Activated naive CD8-positive, alpha-beta T cell treated with anti-CD3 and anti-CD28 coated beads for 36 hours (primary cell): Measurements from ENCODE around the gene TMEM221. TPM values are rescaled to one million over a fixed set of nuclear protein-coding genes. Genes with fewer than 3 reads are reported as not detected.

Experiments
- DNase-seq: peaks from one replicate; pipeline ENCODE4 v3.0.0; 2021
- H3K27ac Mint-ChIP-seq: one replicate; pipeline ENCODE4 v1.8.0; 2022; ENCODE audit warnings: mild to moderate bottlenecking, moderate library complexity, mixed read lengths
- H3K27me3 Mint-ChIP-seq: one replicate; pipeline ENCODE4 v1.8.0; 2022; ENCODE audit warnings: mild to moderate bottlenecking, mixed read lengths
- H3K36me3 Mint-ChIP-seq: one replicate; pipeline ENCODE4 v1.8.0; 2021; ENCODE audit warnings: mild to moderate bottlenecking, mixed read lengths
- H3K4me1 Mint-ChIP-seq: one replicate; pipeline ENCODE4 v1.8.0; 2021; ENCODE audit warnings: mixed read lengths
- H3K4me3 Mint-ChIP-seq: one replicate; pipeline ENCODE4 v1.8.0; 2022; ENCODE audit warnings: mild to moderate bottlenecking, moderate library complexity, mixed read lengths
- H3K9me3 Mint-ChIP-seq: one replicate; pipeline ENCODE4 v1.8.0; 2022; ENCODE audit warnings: mixed read lengths
- total RNA-seq, 2 experiments: library from RNA; stranded (reverse); gene quantifications; one replicate each; pipeline ENCODE4 v1.2.3, GENCODE V29; 2021

TMEM221 gene
- total RNA-seq, 2 experiments from 2014 or later, result not detected

GRCh38 chr19:17460372-17461230, 12.1 kb upstream of the TMEM221 start, which contains the start of gene NXNL1:
Gene NXNL1, minus strand, starts transcription at chr19:17460926. Its CDS starts 57 bp downstream, at chr19:17460869.
- H3K27me3 Mint-ChIP-seq, result peaks cover 24% of the 10 kb centered on the region
- no peak for DNase-seq
- H3K36me3 Mint-ChIP-seq, result no peaks in the 10 kb centered on the region
- no peak within 1 kb of the TSS for H3K27ac Mint-ChIP-seq
- H3K4me3 Mint-ChIP-seq, result no peak within 1 kb of the TSS
- no peaks in the 10 kb centered on the region for H3K9me3 Mint-ChIP-seq
- H3K4me1 Mint-ChIP-seq, result no peaks in the 10 kb centered on the region

- Mint-ChIP-seq H3K4me1 (peaks cover 4% of the 10 kb centered on the region), H3K27me3 (peaks cover 38% of the 10 kb centered on the region), H3K36me3 (no peaks in the 10 kb centered on the region), H3K9me3 (no peaks in the 10 kb centered on the region), H3K4me3 (no peak overlapping the region), H3K27ac (no peak overlapping the region)
- no peak for DNase-seq
Observed at GRCh38 chr19:17458970-17459369, 10.5 kb upstream of the TMEM221 start.

- H3K4me3 Mint-ChIP-seq, result no peak overlapping the region
- H3K27ac Mint-ChIP-seq, result no peak overlapping the region
Observed at GRCh38 chr19:17457616-17458015, 9.1 kb upstream of the TMEM221 start.

GRCh38 chr19:17456127-17456526, 7.7 kb upstream of the TMEM221 start:
- H3K4me1 Mint-ChIP-seq, result peaks cover 8% of the 10 kb centered on the region
- no peak for DNase-seq
- H3K4me3 Mint-ChIP-seq, result no peak overlapping the region
- peaks cover 44% of the 10 kb centered on the region for H3K27me3 Mint-ChIP-seq
- no peaks in the 10 kb centered on the region for H3K36me3 Mint-ChIP-seq
- no peak overlapping the region for H3K27ac Mint-ChIP-seq
- H3K9me3 Mint-ChIP-seq, result peaks cover 1% of the 10 kb centered on the region

More at GRCh38 chr19:17457616-17458015, 9.1 kb upstream of the TMEM221 start:
- Mint-ChIP-seq H3K9me3 (peaks cover 1% of the 10 kb centered on the region), H3K36me3 (no peaks in the 10 kb centered on the region), H3K27me3 (peaks cover 47% of the 10 kb centered on the region), H3K4me1 (peaks cover 8% of the 10 kb centered on the region)
- DNase-seq, result no peak

GRCh38 chr19:17455308-17456123, 7.0 kb upstream of the TMEM221 start:
- no peak for DNase-seq
- no peak overlapping the region for H3K27ac Mint-ChIP-seq
- no peak overlapping the region for H3K4me3 Mint-ChIP-seq
- H3K4me1 Mint-ChIP-seq, result peaks cover 13% of the 10 kb centered on the region
- H3K36me3 Mint-ChIP-seq, result no peaks in the 10 kb centered on the region
- peaks cover 1% of the 10 kb centered on the region for H3K9me3 Mint-ChIP-seq
- peaks cover 47% of the 10 kb centered on the region for H3K27me3 Mint-ChIP-seq

- no peak overlapping the region for H3K4me3 Mint-ChIP-seq
- H3K36me3 Mint-ChIP-seq, result no peaks in the 10 kb centered on the region
- H3K4me1 Mint-ChIP-seq, result peaks cover 21% of the 10 kb centered on the region
- H3K27me3 Mint-ChIP-seq, result peaks cover 52% of the 10 kb centered on the region
- H3K9me3 Mint-ChIP-seq, result peaks cover 5% of the 10 kb centered on the region
- no peak overlapping the region for H3K27ac Mint-ChIP-seq
- DNase-seq, result no peak
Observed at GRCh38 chr19:17454576-17455071, 6.2 kb upstream of the TMEM221 start.

- Mint-ChIP-seq H3K27ac (no peak overlapping the region), H3K9me3 (peaks cover 5% of the 10 kb centered on the region), H3K27me3 (peaks cover 49% of the 10 kb centered on the region), H3K4me3 (no peak overlapping the region), H3K36me3 (no peaks in the 10 kb centered on the region), H3K4me1 (peaks cover 21% of the 10 kb centered on the region)
- no peak for DNase-seq
Observed at GRCh38 chr19:17451820-17452219, 3.4 kb upstream of the TMEM221 start.

- Mint-ChIP-seq H3K4me3 (peak overlapping the region; percentile 42), H3K27me3 (peaks cover 44% of the 10 kb centered on the region), H3K27ac (peak overlapping the region; percentile 63), H3K4me1 (peaks cover 21% of the 10 kb centered on the region), H3K36me3 (no peaks in the 10 kb centered on the region), H3K9me3 (peaks cover 5% of the 10 kb centered on the region)
- DNase-seq, result peak; percentile 62
Observed at GRCh38 chr19:17450264-17451075, 2.0 kb upstream of the TMEM221 start.

- H3K27ac Mint-ChIP-seq, result no peak overlapping the region
- no peak for DNase-seq
- H3K27me3 Mint-ChIP-seq, result peaks cover 21% of the 10 kb centered on the region
- peaks cover 14% of the 10 kb centered on the region for H3K4me1 Mint-ChIP-seq
- peaks cover 3% of the 10 kb centered on the region for H3K9me3 Mint-ChIP-seq
- no peak overlapping the region for H3K4me3 Mint-ChIP-seq
- H3K36me3 Mint-ChIP-seq, result no peaks in the 10 kb centered on the region
Observed at GRCh38 chr19:17447704-17448130, 751 bp downstream of the TMEM221 start.

- Mint-ChIP-seq H3K9me3 (peaks cover 3% of the 10 kb centered on the region), H3K36me3 (no peaks in the 10 kb centered on the region)
Observed at GRCh38 chr19:17445526-17446165, 2.8 kb downstream of the TMEM221 start.

GRCh38 chr19:17441241-17442021, 7.0 kb downstream of the TMEM221 start:
- Mint-ChIP-seq H3K27ac (no peak overlapping the region), H3K36me3 (no peaks in the 10 kb centered on the region), H3K4me1 (no peaks in the 10 kb centered on the region), H3K27me3 (no peaks in the 10 kb centered on the region), H3K4me3 (no peak overlapping the region), H3K9me3 (no peaks in the 10 kb centered on the region)
- DNase-seq, result peak; percentile 34

More at GRCh38 chr19:17445526-17446165, 2.8 kb downstream of the TMEM221 start:
- Mint-ChIP-seq H3K4me3 (no peak overlapping the region), H3K27me3 (peaks cover 19% of the 10 kb centered on the region), H3K4me1 (peaks cover 9% of the 10 kb centered on the region), H3K27ac (no peak overlapping the region)
- DNase-seq, result no peak

- H3K4me1 Mint-ChIP-seq, result no peaks in the 10 kb centered on the region
- no peak for DNase-seq
- no peak overlapping the region for H3K27ac Mint-ChIP-seq
- H3K27me3 Mint-ChIP-seq, result no peaks in the 10 kb centered on the region
- no peak overlapping the region for H3K4me3 Mint-ChIP-seq
- no peaks in the 10 kb centered on the region for H3K9me3 Mint-ChIP-seq
- no peaks in the 10 kb centered on the region for H3K36me3 Mint-ChIP-seq
Observed at GRCh38 chr19:17436874-17437267, 11.6 kb downstream of the TMEM221 start.

GRCh38 chr19:17436094-17436873, 12.2 kb downstream of the TMEM221 start:
- Mint-ChIP-seq H3K27me3 (no peaks in the 10 kb centered on the region), H3K36me3 (no peaks in the 10 kb centered on the region), H3K4me3 (no peak overlapping the region), H3K27ac (no peak overlapping the region), H3K9me3 (no peaks in the 10 kb centered on the region), H3K4me1 (no peaks in the 10 kb centered on the region)
- no peak for DNase-seq
